Skeletal muscle tissue (tissue), 4 donors: ENCODE measurements around the gene CHMP4A. TPM values are rescaled to one million over a fixed set of nuclear protein-coding genes. Genes with fewer than 3 reads are reported as not detected.

Source experiments
- H3K27ac ChIP-seq: one replicate; pipeline ENCODE4 v1.7.0; 2013; ENCODE audit warnings: mild to moderate bottlenecking, low read depth, low read length, inconsistent platforms
- H3K27me3 ChIP-seq, 3 donors: one replicate each; pipeline ENCODE4 v1.7.0; 2013; ENCODE audit warnings: low read length in 3 of 3; ENCODE audit not compliant: control insufficient read depth in 3 of 3, insufficient read depth in 3 of 3
- H3K36me3 ChIP-seq, 3 donors: one replicate each; pipeline ENCODE4 v1.7.0; 2013; ENCODE audit warnings: low read length in 3 of 3; ENCODE audit not compliant: control insufficient read depth in 3 of 3, insufficient read depth in 3 of 3
- H3K4me1 ChIP-seq, 3 donors: one replicate each; pipeline ENCODE4 v1.7.0; 2013; ENCODE audit warnings: low read length in 3 of 3, mild to moderate bottlenecking in 3 of 3; ENCODE audit not compliant: control insufficient read depth in 3 of 3, insufficient read depth in 3 of 3
- H3K4me3 ChIP-seq, 3 donors: one replicate each; pipeline ENCODE4 v1.7.0; 2013; ENCODE audit warnings: low read length in 3 of 3
- H3K9ac ChIP-seq, 3 donors: one replicate each; pipeline ENCODE4 v1.7.0; 2013; ENCODE audit warnings: low read length in 3 of 3, mild to moderate bottlenecking in 3 of 3, moderate library complexity in 2 of 3, low read depth in 1 of 3
- H3K9me3 ChIP-seq, 3 donors: one replicate each; pipeline ENCODE4 v1.7.0; 2013; ENCODE audit warnings: low read length in 3 of 3; ENCODE audit not compliant: control insufficient read depth in 3 of 3
- total RNA-seq: library from RNA; depleted of rRNA; stranded (reverse); fragments of >200 nt; gene quantifications from one replicate; pipeline ENCODE4 v1.2.3, GENCODE V29; 2014
- donor health status: Osteomylitis.

The CHMP4A gene
- total RNA-seq, 1 donor from 2014 or later: 29.2 TPM

DNA sequence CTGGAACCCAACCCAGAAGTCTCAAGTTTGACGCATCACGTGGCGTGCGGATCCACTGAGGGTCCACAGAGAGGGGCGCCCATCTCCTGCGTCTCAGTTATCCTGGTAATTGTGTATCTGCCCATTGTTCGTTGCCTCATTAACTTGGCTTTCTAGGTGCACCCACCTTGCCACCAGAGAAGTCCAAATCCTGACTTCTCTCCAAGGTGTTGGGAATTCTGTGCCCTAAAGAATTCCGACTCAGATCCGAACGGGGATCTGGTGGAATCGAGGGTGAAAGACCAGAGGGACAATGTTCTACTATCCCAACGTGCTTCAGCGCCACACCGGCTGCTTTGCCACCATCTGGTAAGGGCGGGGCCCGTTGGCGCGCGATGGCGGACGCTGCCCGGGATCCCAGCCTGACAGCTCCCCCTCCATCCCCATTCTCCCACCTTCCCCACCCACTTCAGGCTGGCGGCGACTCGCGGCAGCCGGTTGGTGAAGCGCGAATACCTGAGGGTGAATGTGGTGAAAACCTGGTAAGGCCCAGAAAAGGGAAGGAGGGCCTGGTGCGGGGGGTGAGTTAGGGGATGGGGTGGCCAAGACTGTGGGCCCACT, 40.9 kb downstream of the CHMP4A start:
- H3K27me3 ChIP-seq: peaks cover 0 to 31% (median 27%) of the 10 kb centered on the region in 3 donors
- no peaks in the 10 kb centered on the region for H3K9me3 ChIP-seq
- no peak overlapping the region for H3K9ac ChIP-seq
- peak overlapping the region in 2 of 3 donors; percentile 1 to 54 for H3K4me3 ChIP-seq
- peaks cover 9 to 14% (median 12%) of the 10 kb centered on the region in 3 donors for H3K4me1 ChIP-seq
- H3K36me3 ChIP-seq: peaks cover 7 to 9% (median 8%) of the 10 kb centered on the region in 3 donors
- no peak overlapping the region for H3K27ac ChIP-seq

DNA sequence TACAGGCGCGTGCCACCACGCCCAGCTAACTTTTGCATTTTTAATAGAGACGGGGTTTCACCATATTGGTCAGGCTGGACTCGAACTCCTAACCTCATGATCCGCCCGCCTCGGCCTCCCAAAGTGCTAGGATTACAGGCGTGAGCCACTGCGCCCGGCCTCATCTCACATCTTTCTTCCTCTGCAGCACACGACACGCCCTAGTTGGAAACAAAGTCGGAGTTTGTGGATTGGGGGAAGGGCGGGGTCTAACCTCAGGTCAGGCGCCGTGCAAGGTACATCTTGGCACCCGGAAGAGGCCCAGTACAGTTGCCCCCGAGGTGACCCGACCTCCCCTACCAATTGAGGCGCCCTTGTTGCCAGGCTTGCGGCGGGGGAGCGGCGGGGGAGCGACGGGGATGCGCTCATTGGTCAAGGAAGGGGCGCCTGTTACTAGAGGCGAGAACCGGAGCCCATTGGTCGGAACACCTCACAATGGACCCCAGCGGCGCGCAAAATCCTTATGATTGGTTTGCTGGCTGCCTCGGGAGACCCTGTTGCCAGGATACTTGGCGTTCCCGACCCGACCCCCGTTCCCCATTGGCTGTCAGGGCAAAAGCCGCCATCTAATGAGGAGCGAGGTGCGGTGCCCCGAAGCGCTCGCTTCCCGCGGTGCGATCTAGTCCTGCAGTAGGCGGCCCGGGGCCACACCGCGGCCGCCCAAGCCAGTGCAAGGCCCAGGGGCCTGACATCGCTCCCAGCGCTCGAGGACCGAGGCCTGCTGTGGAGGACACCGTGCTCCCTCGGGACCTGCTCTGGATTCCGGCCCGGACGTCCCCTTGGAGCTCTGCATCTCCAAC, 41.6 kb downstream of the CHMP4A start, which contains the start of gene REC8:
Gene REC8, plus strand, starts transcription at position 659 of the 839 bp plus-strand sequence. CDS start 473 bp downstream, outside the sequence.
- Histone ChIP-seq H3K9me3 (no peaks in the 10 kb centered on the region), H3K36me3 (peaks cover 6 to 13% (median 10%) of the 10 kb centered on the region in 3 donors), H3K27ac (no peak within 1 kb of the TSS), H3K9ac (no peak within 1 kb of the TSS), H3K4me1 (peaks cover 9 to 14% (median 12%) of the 10 kb centered on the region in 3 donors), H3K27me3 (peaks cover 0 to 31% (median 27%) of the 10 kb centered on the region in 3 donors), H3K4me3 (peak within 1 kb of the TSS; percentile 1 to 60 (median 54))

DNA sequence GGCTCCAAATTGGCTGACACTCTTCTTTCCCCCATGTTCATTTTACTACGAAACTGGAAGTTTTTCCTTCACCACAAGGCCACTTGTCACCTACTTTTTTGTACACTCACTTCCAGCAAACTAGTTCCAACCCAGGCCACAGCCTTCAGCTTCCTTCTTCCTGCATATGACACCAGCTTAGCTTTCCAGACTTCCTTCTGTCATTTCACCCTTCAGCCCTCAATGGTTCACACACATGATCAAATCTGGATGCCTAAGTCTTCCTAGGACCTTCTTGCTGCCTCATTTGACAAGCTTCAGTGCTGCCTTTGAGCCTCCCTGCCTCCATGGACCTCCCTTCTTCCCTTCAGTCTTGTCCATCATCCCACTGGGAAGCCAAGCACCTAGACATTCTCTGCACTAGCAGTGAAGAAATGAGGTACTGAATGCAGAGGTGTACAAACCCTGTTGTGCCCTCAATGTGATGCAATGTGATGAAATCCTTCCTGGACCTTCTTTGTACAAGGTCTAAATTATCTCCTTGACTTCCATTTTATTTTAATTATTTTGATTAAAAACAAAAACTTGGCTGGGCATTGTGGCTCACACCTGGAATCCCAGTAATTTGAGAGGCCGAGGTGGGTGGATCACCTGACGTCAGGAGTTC, 45.7 kb downstream of the CHMP4A start:
- H3K27me3 ChIP-seq: peaks cover 0 to 22% (median 19%) of the 10 kb centered on the region in 3 donors
- peaks cover 39 to 47% (median 45%) of the 10 kb centered on the region in 3 donors for H3K36me3 ChIP-seq
- H3K9me3 ChIP-seq: no peaks in the 10 kb centered on the region
- no peak overlapping the region for H3K4me3 ChIP-seq
- no peak overlapping the region for H3K9ac ChIP-seq
- H3K27ac ChIP-seq: no peak overlapping the region
- peaks cover 13 to 17% (median 15%) of the 10 kb centered on the region in 3 donors for H3K4me1 ChIP-seq

DNA sequence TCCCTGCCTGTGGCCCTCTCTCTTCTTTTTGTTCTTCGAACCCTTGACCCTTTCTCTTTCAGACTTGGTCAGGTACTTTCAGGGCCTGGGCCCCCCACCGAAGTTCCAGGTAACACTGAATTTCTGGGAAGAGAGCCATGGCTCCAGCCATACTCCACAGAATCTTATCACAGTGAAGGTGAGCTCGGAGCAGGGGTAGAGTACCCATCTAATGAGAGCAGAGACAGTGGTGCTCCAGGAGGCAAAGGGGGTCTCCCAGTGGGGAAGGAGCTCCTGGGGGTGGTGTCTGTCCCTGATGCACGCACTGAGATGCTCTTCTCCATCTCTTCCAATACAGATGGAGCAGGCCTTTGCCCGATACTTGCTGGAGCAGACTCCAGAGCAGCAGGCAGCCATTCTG, 47.5 kb downstream of the CHMP4A start:
- Histone ChIP-seq H3K9ac (no peak overlapping the region), H3K4me3 (no peak overlapping the region), H3K9me3 (no peaks in the 10 kb centered on the region), H3K4me1 (peaks cover 19 to 26% (median 21%) of the 10 kb centered on the region in 3 donors), H3K36me3 (peaks cover 39 to 47% (median 45%) of the 10 kb centered on the region in 3 donors), H3K27me3 (peaks cover 0 to 7% (median 4%) of the 10 kb centered on the region in 3 donors), H3K27ac (no peak overlapping the region)

DNA sequence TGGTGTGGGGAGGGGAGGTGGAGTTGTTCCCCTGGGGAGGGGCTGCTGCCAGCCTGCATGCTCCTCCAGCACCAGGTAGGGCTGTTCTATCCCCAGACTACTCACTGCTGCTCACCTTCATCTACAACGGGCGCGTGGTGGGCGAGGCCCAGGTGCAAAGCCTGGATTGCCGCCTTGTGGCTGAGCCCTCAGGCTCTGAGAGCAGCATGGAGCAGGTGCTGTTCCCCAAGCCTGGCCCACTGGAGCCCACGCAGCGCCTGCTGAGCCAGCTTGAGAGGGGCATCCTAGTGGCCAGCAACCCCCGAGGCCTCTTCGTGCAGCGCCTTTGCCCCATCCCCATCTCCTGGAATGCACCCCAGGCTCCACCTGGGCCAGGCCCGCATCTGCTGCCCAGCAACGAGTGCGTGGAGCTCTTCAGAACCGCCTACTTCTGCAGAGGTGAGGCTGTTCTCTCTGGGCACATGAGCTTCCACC, 48.7 kb downstream of the CHMP4A start:
- Histone ChIP-seq H3K27ac (no peak overlapping the region), H3K9ac (no peak overlapping the region), H3K36me3 (peaks cover 52 to 58% (median 56%) of the 10 kb centered on the region in 3 donors), H3K27me3 (no peaks in the 10 kb centered on the region), H3K4me1 (peaks cover 24 to 30% (median 25%) of the 10 kb centered on the region in 3 donors), H3K4me3 (no peak overlapping the region), H3K9me3 (no peaks in the 10 kb centered on the region)

DNA sequence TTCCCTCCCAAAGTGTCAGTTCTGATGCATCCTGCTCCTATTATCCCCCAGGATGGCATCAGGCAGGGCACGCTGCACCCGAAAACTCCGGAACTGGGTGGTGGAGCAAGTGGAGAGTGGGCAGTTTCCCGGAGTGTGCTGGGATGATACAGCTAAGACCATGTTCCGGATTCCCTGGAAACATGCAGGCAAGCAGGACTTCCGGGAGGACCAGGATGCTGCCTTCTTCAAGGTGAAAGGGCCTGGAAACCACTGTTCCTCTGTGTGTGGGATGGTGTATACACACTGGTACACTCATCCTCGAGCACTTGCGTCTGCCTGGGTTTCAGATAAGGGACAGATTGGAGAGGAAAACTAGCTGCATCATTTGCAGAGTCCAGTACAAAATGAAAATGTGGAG, 51.2 kb downstream of the CHMP4A start:
- Histone ChIP-seq H3K27me3 (no peaks in the 10 kb centered on the region), H3K9ac (peak overlapping the region in 2 of 3 donors; percentile 80 to 93), H3K4me1 (peaks cover 24 to 30% (median 25%) of the 10 kb centered on the region in 3 donors), H3K36me3 (peaks cover 61 to 67% (median 67%) of the 10 kb centered on the region in 3 donors), H3K4me3 (peak overlapping the region; percentile 84 to 92 (median 90)), H3K27ac (peak overlapping the region; percentile 88), H3K9me3 (no peaks in the 10 kb centered on the region)

DNA sequence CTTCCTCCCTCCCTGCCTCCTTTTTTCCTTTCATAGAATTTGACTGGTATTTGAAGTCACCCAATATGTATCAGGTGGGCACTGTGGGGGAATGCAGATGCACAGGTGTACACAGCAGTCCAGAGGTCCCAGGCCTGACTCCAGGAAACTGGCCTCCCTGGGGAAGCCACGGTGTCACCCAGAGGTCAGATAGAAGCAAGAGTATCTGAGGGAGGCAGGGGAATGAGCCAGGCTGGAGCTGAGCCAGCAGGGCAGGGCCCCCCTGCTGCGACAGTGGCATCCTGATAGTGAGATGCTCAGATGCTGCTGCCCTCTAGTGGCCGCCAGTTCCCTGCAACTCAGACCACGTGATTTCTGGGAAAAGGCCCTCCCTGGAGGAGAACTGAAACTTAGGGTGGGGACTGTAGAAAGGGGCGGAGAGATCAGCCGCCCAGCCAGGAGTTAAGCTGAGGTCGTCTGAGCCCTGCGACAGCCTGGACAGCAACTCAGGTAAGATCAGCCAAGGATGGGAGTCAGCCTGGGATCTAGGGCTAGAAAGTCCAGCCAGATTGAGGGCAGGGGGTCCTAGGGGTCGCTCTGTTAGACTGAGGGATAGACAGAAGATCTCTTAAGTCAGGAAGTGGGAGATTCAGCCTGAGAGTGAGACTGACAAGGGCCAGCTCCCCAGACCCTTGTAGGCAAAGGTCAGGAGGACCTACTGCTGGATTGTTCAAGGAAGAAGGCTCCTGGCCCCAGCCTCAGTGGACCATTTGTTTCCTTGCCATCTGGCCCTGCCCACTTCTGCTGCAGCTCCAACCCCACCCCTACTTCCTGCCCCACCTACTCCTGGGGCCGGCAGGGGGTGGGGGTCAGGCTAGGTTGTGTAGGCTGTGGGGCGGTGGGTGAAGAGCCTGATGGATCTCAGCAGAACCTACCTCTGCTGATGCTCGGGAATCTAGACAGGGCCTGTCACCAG, 52.2 kb downstream of the CHMP4A start, which contains the start of gene IRF9:
Gene IRF9, plus strand, starts transcription at position 416 of the 955 bp plus-strand sequence. CDS start 880 bp downstream, outside the sequence.
- H3K27ac ChIP-seq: peak within 1 kb of the TSS; percentile 88
- H3K27me3 ChIP-seq: no peaks in the 10 kb centered on the region
- no peaks in the 10 kb centered on the region for H3K9me3 ChIP-seq
- H3K4me1 ChIP-seq: peaks cover 24 to 30% (median 25%) of the 10 kb centered on the region in 3 donors
- H3K36me3 ChIP-seq: peaks cover 64 to 68% (median 65%) of the 10 kb centered on the region in 3 donors
- peak within 1 kb of the TSS; percentile 80 to 93 (median 91) for H3K9ac ChIP-seq
- peak within 1 kb of the TSS; percentile 84 to 92 (median 90) for H3K4me3 ChIP-seq

DNA sequence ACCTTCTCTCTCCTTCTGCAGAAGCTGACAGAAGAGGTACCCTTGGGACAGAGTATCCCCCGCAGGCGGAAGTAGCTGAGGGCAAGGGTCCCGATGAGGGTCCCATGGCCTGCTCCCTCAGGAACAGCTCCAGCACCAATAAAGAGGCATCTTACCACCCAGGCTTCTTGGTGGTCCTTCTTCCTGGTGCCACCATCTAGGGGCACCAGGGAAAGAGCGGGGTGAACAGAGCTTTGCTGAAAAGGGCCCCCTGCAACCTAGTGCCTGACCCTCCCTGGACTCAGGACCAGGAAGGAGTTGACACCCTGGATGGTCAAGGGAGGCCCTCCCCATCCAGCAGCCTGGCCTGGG, 52.8 kb downstream of the CHMP4A start:
- H3K4me1 ChIP-seq: peaks cover 24 to 30% (median 25%) of the 10 kb centered on the region in 3 donors
- no peak overlapping the region for H3K4me3 ChIP-seq
- H3K27ac ChIP-seq: peak overlapping the region; percentile 88
- peak overlapping the region in 1 of 3 donors; percentile 54 for H3K9ac ChIP-seq
- H3K36me3 ChIP-seq: peaks cover 64 to 68% (median 65%) of the 10 kb centered on the region in 3 donors
- H3K27me3 ChIP-seq: no peaks in the 10 kb centered on the region
- no peaks in the 10 kb centered on the region for H3K9me3 ChIP-seq
